ENCODE data around the gene SLC15A1.

DNA sequence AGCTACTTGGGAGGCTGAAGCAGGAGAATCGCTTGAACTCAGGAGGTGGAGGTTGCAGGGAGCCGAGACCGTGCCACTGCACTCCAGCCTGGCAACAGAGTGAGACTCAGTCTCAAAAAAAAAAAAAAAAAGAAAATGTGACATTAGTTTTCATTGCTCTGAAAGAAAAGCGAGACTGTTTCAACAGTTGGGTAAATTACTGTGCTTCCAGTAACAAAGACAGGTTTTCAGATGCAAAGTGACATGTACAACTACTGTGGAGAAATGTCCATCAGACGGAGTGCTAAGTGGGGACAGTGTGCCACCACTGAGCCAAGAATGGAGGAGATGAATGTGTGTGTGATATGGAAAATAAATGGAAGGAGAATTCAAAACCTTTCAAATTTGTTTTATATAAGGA is 24.2 kb upstream of the SLC15A1 start:
- no peak for TF ChIP-seq EP300 (IDR thresholded peaks at IDR 0.05)
- TF ChIP-seq, protein P1, sequence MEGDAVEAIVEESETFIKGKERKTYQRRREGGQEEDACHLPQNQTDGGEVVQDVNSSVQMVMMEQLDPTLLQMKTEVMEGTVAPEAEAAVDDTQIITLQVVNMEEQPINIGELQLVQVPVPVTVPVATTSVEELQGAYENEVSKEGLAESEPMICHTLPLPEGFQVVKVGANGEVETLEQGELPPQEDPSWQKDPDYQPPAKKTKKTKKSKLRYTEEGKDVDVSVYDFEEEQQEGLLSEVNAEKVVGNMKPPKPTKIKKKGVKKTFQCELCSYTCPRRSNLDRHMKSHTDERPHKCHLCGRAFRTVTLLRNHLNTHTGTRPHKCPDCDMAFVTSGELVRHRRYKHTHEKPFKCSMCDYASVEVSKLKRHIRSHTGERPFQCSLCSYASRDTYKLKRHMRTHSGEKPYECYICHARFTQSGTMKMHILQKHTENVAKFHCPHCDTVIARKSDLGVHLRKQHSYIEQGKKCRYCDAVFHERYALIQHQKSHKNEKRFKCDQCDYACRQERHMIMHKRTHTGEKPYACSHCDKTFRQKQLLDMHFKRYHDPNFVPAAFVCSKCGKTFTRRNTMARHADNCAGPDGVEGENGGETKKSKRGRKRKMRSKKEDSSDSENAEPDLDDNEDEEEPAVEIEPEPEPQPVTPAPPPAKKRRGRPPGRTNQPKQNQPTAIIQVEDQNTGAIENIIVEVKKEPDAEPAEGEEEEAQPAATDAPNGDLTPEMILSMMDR (IDR thresholded peaks at IDR 0.05), result no peak

Measured in gastroesophageal sphincter (tissue), 3 donors.